OCI-LY3 (cell line): ENCODE results near the gene AAMP.

Experiments
- H2AFZ ChIP-seq: fragments of 200-600, 300-600 bp; shearing (Covaris generic); 2 replicates; pipeline ENCODE4 v1.6.0; 2014; ENCODE audit warnings: antibody characterized with exemption, low read depth, low read length
- H3K27ac ChIP-seq: fragments of 200-600, 300-600 bp; sonication (generic); 2 replicates; pipeline ENCODE4 v1.5.1; 2014; ENCODE audit warnings: mild to moderate bottlenecking, low read length, moderate library complexity, mixed read lengths
- H3K27me3 ChIP-seq: fragments of 200-600, 300-600 bp; sonication (generic); 2 replicates; pipeline ENCODE4 v1.6.1; 2014; ENCODE audit warnings: low read depth, low read length, mixed read lengths
- H3K36me3 ChIP-seq: fragments of 200-600, 300-600 bp; sonication (generic); replicated peaks from 2 replicates; pipeline ENCODE3; 2014; ENCODE audit warnings: low read depth, low read length, mixed read lengths
- H3K4me1 ChIP-seq: fragments of 300-600, 200-600 bp; sonication (generic); 2 replicates; pipeline ENCODE4 v1.6.1; 2014; ENCODE audit warnings: low read length, mixed read lengths
- H3K4me2 ChIP-seq: fragments of 200-600, 300-600 bp; sonication (generic); 2 replicates; pipeline ENCODE4 v1.6.1; 2014; ENCODE audit warnings: low read length, mixed read lengths
- H3K4me3 ChIP-seq: fragments of 300-600, 200-600 bp; sonication (generic); 2 replicates; pipeline ENCODE4 v1.5.1; 2014; ENCODE audit warnings: antibody characterized with exemption, mild to moderate bottlenecking, low read length, moderate library complexity
- H3K79me2 ChIP-seq: fragments of 300-600, 200-600 bp; shearing (Covaris generic); 2 replicates; pipeline ENCODE4 v1.6.1; 2014; ENCODE audit warnings: mild to moderate bottlenecking, low read length, mixed read lengths
- H3K9ac ChIP-seq: fragments of 300-600, 200-600 bp; shearing (Covaris generic); 2 replicates; pipeline ENCODE4 v1.6.0; 2014; ENCODE audit warnings: mild to moderate bottlenecking, low read length, moderate library complexity
- H3K9me3 ChIP-seq: fragments of 200-600, 300-600 bp; shearing (Covaris generic); 2 replicates; pipeline ENCODE4 v1.6.1; 2014; ENCODE audit warnings: low read length, mixed read lengths; ENCODE audit not compliant: insufficient read depth
- H4K20me1 ChIP-seq: fragments of 200-600, 300-600 bp; sonication (generic); 2 replicates; pipeline ENCODE4 v1.6.1; 2016; ENCODE audit warnings: low read length, mixed read lengths; ENCODE audit not compliant: insufficient read depth
- EZH2phosphoT487 ChIP-seq: fragments of 200-600 bp; shearing (Covaris generic); IDR thresholded peaks from 2 replicates; pipeline ENCODE4 v1.6.1; 2018; ENCODE audit warnings: antibody characterized with exemption, mixed run types, low read depth
- TF ChIP-seq, protein P1 (sequence below): fragments of 200-600, 300-600 bp; sonication (generic); IDR thresholded peaks from 2 replicates; pipeline ENCODE4 v1.5.1; 2014; ENCODE audit warnings: antibody characterized with exemption, low read length, low read depth

The AAMP gene

DNA sequence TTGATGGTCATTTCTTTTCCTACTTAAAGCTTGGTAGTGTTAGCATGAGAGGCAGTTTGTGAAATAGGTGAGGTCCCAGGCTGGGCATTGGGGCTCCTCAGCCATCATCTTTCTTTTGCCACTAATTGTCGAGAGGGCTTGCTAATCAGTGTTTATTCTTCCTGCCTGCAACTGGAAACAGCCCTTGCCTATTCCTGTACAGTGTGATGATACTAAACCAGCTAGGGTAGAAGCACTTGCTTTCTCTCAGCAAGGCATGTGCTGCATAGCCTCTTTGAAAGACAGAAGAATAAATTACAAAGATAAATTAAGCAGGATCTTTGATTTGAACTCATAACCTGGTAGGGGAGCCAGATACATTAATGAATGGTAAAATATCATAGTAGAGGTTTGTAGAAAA is 25.7 kb downstream of the AAMP start:
- Histone ChIP-seq H3K4me2 (no peak overlapping the region), H3K79me2 (peaks cover 41% of the 10 kb centered on the region), H3K36me3 (peaks cover 75% of the 10 kb centered on the region), H3K27me3 (no peaks in the 10 kb centered on the region), H3K9ac (no peak overlapping the region), H3K27ac (no peak overlapping the region), H4K20me1 (peaks cover 32% of the 10 kb centered on the region), H3K4me3 (no peak overlapping the region), H3K4me1 (no peaks in the 10 kb centered on the region), H2AFZ (no peak overlapping the region), H3K9me3 (no peaks in the 10 kb centered on the region)
- no peak for TF ChIP-seq EZH2phosphoT487
- TF ChIP-seq, protein P1, sequence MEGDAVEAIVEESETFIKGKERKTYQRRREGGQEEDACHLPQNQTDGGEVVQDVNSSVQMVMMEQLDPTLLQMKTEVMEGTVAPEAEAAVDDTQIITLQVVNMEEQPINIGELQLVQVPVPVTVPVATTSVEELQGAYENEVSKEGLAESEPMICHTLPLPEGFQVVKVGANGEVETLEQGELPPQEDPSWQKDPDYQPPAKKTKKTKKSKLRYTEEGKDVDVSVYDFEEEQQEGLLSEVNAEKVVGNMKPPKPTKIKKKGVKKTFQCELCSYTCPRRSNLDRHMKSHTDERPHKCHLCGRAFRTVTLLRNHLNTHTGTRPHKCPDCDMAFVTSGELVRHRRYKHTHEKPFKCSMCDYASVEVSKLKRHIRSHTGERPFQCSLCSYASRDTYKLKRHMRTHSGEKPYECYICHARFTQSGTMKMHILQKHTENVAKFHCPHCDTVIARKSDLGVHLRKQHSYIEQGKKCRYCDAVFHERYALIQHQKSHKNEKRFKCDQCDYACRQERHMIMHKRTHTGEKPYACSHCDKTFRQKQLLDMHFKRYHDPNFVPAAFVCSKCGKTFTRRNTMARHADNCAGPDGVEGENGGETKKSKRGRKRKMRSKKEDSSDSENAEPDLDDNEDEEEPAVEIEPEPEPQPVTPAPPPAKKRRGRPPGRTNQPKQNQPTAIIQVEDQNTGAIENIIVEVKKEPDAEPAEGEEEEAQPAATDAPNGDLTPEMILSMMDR, result no peak

GRCh38 chr2:218238887-218239286 is 31.1 kb downstream of the AAMP start:
- no peaks in the 10 kb centered on the region for H3K9me3 ChIP-seq
- peaks cover 78% of the 10 kb centered on the region for H3K36me3 ChIP-seq
- H3K4me1 ChIP-seq, result no peaks in the 10 kb centered on the region
- H3K4me3 ChIP-seq, result no peak overlapping the region
- peaks cover 44% of the 10 kb centered on the region for H4K20me1 ChIP-seq
- no peak overlapping the region for H3K27ac ChIP-seq
- peaks cover 66% of the 10 kb centered on the region for H3K79me2 ChIP-seq
- H2AFZ ChIP-seq, result no peak overlapping the region
- H3K4me2 ChIP-seq, result no peak overlapping the region
- no peaks in the 10 kb centered on the region for H3K27me3 ChIP-seq
- no peak for TF ChIP-seq EZH2phosphoT487
- TF ChIP-seq, protein P1, result no peak
- H3K9ac ChIP-seq, result no peak overlapping the region

- no peak overlapping the region for H3K4me2 ChIP-seq
- peaks cover 73% of the 10 kb centered on the region for H3K36me3 ChIP-seq
- H3K9me3 ChIP-seq, result no peaks in the 10 kb centered on the region
- no peaks in the 10 kb centered on the region for H3K27me3 ChIP-seq
- H3K27ac ChIP-seq, result no peak overlapping the region
- H2AFZ ChIP-seq, result no peak overlapping the region
- no peak overlapping the region for H3K4me3 ChIP-seq
- H4K20me1 ChIP-seq, result peaks cover 40% of the 10 kb centered on the region
- H3K79me2 ChIP-seq, result peaks cover 69% of the 10 kb centered on the region
- TF ChIP-seq, protein P1, result no peak
- TF ChIP-seq EZH2phosphoT487, result no peak
- H3K9ac ChIP-seq, result no peak overlapping the region
- H3K4me1 ChIP-seq, result no peaks in the 10 kb centered on the region
These were observed 33.1 kb downstream of the AAMP start for GRCh38 chr2:218236829-218237228.

DNA sequence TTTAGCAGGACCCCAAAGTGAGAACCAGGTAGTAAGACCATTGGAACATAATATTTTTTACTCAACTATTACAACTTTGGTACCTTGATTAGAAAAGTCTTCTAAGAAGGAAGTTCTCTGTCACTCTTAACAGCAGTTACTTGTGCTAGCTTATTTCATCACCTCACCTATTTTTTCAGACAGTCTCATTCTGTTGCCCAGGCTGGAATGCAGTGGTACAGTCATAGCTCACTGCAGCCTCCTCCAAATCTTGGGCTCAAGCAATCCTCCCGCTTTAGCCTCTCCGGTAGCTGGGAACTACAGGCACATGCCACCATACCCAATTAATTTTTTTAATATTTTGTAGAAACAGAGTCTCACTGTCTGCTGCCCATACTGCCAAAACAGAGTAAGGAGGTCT is 34.9 kb downstream of the AAMP start:
- Histone ChIP-seq H3K36me3 (peaks cover 74% of the 10 kb centered on the region), H3K27me3 (no peaks in the 10 kb centered on the region), H4K20me1 (peaks cover 38% of the 10 kb centered on the region), H3K9ac (no peak overlapping the region), H3K79me2 (peaks cover 76% of the 10 kb centered on the region), H3K27ac (no peak overlapping the region), H3K4me2 (no peak overlapping the region), H3K4me3 (no peak overlapping the region), H2AFZ (no peak overlapping the region), H3K9me3 (no peaks in the 10 kb centered on the region), H3K4me1 (peaks cover 16% of the 10 kb centered on the region)
- TF ChIP-seq, protein P1, result no peak
- TF ChIP-seq EZH2phosphoT487, result no peak
